SK-N-SH treated with all-trans-retinoic acid at 6 μM for 48 hours (cell line): ENCODE results near the gene PTBP3.

Experiments
- ARNTL ChIP-seq: fragments of 450-650 bp; formaldehyde crosslinking; IDR thresholded peaks from 2 replicates; pipeline ENCODE4 v1.5.0; 2020; ENCODE audit warnings: low read depth, mild to moderate bottlenecking, moderate library complexity, borderline replicate concordance
- BACH2 ChIP-seq: fragments of 250-450 bp; sonication (Bioruptor Pico); IDR thresholded peaks from 2 replicates; pipeline ENCODE4 v1.9.0; 2021; ENCODE audit warnings: mild to moderate bottlenecking, borderline replicate concordance
- ISL1 ChIP-seq: fragments of 250-450 bp; sonication (Bioruptor Pico); IDR thresholded peaks from 2 replicates; pipeline ENCODE4 v2.1.2; 2022; ENCODE audit warnings: mild to moderate bottlenecking, moderate library complexity
- RARB ChIP-seq: fragments of 250-450 bp; sonication (Bioruptor Pico); IDR thresholded peaks from 2 replicates; pipeline ENCODE4 v1.8.0; 2021; ENCODE audit warnings: mild to moderate bottlenecking, moderate library complexity
- SNAI2 ChIP-seq: fragments of 250-450 bp; sonication (Bioruptor Pico); IDR thresholded peaks from 2 replicates; pipeline ENCODE4 v1.5.0; 2020; ENCODE audit warnings: mild to moderate bottlenecking, moderate library complexity
- ZC3H10 ChIP-seq: fragments of 250-450 bp; sonication (Bioruptor Pico); IDR thresholded peaks from 2 replicates; pipeline ENCODE4 v1.5.1; 2021; ENCODE audit warnings: mild to moderate bottlenecking, moderate library complexity
- ZFP3 ChIP-seq: fragments of 250-450 bp; sonication (Bioruptor Pico); IDR thresholded peaks from 2 replicates; pipeline ENCODE4 v1.5.0; 2020; ENCODE audit warnings: mild to moderate bottlenecking, moderate library complexity
- ZFP30 ChIP-seq: fragments of 450-650 bp; formaldehyde crosslinking; IDR thresholded peaks from 2 replicates; pipeline ENCODE4 v1.5.0; 2022; ENCODE audit warnings: mild to moderate bottlenecking, moderate library complexity
- ZNF565 ChIP-seq: fragments of 450-650 bp; formaldehyde crosslinking; conservative IDR thresholded peaks from 2 replicates; pipeline ENCODE4 v1.5.0; 2020; ENCODE audit warnings: low read depth, mild to moderate bottlenecking, moderate library complexity
- TF ChIP-seq, protein P1 (sequence below): fragments of 250-450 bp; sonication (Bioruptor Pico); IDR thresholded peaks from 2 replicates; pipeline ENCODE4 v1.5.0; 2020; ENCODE audit warnings: mild to moderate bottlenecking, moderate library complexity

DNA sequence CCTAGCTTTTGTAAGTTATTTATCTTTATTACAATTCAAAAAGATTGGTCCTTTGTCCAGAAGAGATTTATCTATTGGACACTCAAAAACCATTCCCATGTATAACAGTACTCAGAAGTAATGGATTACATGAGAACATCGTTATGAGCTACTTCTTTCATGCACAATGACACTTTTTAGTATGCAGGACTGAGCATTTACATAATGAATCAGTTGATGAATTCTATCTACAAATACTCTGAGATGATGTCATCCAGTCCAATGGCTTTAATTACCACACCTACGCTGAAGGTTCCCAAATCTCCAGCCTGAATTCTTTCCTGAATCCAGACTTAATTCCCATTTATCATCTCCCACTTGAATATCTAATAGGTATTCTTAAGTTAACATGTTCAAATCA is 75.3 kb downstream of the PTBP3 start:
- TF ChIP-seq ZFP3 (no peak), RARB (CRISPR knock-in tag) (no peak), BACH2 (no peak), ARNTL (CRISPR knock-in tag) (no peak), ZNF565 (CRISPR knock-in tag) (no peak), ISL1 (CRISPR knock-in tag) (no peak), ZC3H10 (CRISPR knock-in tag) (no peak), ZFP30 (CRISPR knock-in tag) (no peak), SNAI2 (no peak)
- TF ChIP-seq, protein P1, sequence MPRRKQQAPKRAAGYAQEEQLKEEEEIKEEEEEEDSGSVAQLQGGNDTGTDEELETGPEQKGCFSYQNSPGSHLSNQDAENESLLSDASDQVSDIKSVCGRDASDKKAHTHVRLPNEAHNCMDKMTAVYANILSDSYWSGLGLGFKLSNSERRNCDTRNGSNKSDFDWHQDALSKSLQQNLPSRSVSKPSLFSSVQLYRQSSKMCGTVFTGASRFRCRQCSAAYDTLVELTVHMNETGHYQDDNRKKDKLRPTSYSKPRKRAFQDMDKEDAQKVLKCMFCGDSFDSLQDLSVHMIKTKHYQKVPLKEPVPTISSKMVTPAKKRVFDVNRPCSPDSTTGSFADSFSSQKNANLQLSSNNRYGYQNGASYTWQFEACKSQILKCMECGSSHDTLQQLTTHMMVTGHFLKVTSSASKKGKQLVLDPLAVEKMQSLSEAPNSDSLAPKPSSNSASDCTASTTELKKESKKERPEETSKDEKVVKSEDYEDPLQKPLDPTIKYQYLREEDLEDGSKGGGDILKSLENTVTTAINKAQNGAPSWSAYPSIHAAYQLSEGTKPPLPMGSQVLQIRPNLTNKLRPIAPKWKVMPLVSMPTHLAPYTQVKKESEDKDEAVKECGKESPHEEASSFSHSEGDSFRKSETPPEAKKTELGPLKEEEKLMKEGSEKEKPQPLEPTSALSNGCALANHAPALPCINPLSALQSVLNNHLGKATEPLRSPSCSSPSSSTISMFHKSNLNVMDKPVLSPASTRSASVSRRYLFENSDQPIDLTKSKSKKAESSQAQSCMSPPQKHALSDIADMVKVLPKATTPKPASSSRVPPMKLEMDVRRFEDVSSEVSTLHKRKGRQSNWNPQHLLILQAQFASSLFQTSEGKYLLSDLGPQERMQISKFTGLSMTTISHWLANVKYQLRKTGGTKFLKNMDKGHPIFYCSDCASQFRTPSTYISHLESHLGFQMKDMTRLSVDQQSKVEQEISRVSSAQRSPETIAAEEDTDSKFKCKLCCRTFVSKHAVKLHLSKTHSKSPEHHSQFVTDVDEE (CRISPR knock-in tag), result no peak
